CD4-positive, alpha-beta T cell treated with Interleukin-6 at 100 ng/mL for 8 hours (primary cell): ENCODE data around the gene NDST3.
A peak's percentile ranks its signal among the peaks of the same experiment; 100 is the strongest.
"Not testable (repeated sequence)": the region's sequence is repeated elsewhere in the genome, so short reads cannot be mapped to it uniquely, and the experiment has no call there.

ENCODE experiments used
- DNase-seq: peaks from one replicate; pipeline ENCODE4 v3.0.0-alpha.2; 2020; ENCODE audit warnings: mixed read lengths, low spot score

NDST3 gene

DNA sequence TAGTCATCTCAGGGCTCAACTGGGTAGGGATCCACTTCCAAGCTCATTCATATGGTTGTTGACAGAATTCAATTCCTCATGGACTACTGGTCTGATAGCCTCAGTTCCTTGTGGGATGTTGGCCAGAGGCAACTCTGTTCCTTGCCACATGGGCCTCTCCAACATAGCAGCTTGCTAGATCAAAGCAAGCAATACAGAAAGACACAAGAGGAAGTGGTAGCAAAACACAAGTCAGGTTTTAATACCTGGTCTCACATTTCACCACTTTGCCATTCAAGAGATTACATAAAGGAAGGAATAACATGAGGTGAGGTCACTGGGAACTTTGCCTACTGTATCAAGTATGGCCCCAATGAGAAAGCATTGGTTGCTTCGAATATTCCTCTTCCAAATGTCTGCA, 239.4 kb downstream of the NDST3 start:
- no peak for DNase-seq

GRCh38 chr4:118276580-118276979, 242.3 kb downstream of the NDST3 start:
- no peak for DNase-seq

- no peak for DNase-seq
Observed at GRCh38 chr4:118277243-118277642, 243.0 kb downstream of the NDST3 start.

- DNase-seq: peak; percentile 98
Observed at GRCh38 chr4:118278473-118279274, 244.4 kb downstream of the NDST3 start.

DNA sequence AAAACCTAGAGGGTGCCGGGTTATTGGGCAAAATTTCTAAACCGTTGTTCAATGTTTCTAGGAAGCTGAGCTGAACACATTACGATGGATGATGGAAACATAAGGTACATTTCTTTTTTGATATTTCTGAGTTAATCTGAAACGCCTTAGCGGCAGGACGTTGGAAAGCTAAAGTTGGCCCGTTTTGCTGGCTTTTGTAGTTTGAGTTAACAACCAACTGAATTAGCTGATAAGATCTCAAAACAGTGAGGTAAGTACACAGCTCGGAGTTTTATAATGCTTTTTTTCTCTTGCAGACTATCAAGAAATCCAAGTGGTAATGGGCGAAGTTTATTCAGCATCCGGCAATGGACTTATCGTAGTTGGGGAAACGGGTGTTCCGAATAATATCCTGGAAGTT, 245.0 kb downstream of the NDST3 start:
- DNase-seq: no peak

DNA sequence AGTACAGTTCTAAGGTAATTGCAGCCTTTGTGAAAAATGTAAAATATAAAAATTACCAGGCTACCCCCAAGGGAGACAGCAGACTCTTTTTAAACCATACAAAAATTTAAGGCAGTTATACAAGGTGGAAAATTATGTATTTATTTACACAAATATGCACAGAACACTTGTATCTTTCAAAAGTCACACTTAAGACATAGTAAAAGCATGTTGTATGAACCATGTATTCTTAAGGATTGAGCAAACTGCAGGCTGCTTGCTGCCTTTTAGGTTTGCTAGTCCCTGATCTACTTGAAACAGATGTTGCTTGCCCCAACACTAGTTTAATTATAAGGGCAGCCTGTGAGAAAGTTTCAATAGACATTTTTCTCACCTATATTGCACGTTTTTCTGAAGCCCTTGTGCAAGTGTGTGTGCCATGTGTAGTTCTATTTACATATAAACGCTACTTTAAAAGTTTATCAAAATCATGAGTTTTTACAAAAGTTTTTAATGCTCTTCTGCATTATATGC, 245.7 kb downstream of the NDST3 start:
- no peak for DNase-seq

- DNase-seq: peak; percentile 48
Observed at GRCh38 chr4:118280501-118281218, 246.4 kb downstream of the NDST3 start.

- no peak for DNase-seq
Observed at GRCh38 chr4:118281611-118282442, 247.5 kb downstream of the NDST3 start.

DNA sequence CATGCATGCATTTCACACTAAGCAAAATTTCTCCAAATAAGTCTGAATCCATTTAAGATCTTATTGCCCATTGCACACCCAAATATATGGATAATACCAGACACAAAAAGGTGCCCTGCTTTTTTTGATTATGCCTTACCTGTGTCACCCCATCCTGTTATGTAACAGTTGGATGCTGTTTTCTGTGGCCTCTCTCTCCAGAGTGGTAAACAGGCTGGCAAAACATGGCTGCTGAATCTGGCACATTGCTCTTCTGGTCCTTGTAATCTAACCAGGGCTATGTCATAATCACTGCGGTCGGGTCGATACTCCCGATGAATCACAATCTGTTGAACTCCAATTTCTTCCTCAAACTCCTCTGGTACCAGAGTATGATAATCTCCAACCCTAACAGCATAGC, 248.4 kb downstream of the NDST3 start:
- DNase-seq: no peak

- no peak for DNase-seq
Observed at GRCh38 chr4:118284169-118284568, 249.9 kb downstream of the NDST3 start.

DNA sequence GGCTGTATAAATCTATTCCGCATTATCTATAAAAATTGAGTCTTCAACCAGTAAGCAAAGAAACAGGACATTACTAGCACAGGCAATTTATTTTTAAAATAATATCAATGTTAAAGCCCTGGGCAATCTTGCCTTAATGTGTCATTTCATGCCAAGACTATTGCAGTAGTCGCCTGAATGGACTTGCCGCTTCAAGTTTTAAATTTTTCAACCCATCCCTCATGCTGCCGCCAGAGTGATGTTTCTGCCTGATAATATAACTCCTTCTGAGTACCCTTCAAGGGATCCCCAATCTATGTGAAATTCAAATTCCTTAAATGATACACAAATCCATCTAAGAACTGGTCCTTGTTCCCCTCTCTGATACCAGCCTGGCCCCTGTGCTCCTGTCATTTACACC, 251.6 kb downstream of the NDST3 start:
- no peak for DNase-seq

DNA sequence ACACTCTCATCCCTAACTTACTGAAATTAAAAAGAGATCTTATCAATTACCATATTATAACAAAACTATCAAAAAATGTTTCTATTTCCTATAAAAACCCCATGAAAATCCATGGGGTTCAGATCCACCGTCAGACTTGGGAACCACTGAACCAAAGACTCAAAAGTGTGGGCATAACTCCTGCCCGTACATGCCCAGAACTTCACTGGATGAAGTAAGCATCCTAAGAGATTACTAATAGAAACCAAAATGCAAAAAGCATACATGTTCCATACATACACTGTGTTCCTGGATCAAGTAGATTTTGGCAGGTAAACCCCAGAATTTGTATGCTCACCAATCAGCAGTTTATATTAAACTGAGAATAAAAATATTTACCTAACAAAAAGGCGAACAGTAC, 252.4 kb downstream of the NDST3 start:
- no peak for DNase-seq

GRCh38 chr4:118287711-118288451, 253.6 kb downstream of the NDST3 start:
- DNase-seq: no peak

DNA sequence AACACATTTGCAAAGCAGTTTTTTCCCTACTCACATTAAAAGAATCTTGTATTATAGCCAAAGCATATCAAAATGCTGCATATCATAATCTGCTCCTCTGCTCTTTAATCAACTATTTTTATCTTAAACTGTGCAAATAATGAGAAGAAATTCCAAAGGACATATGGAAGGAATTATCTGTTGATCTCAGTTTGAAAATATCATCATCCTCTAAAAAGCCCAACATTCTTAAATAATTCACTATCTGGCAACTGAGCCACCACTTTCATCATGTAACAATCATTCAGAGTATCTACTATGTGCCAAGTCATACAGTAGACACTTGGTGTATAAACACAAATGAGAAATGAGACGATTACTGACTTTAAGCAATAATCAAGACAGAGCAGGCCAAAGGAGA, 255.5 kb downstream of the NDST3 start:
- no peak for DNase-seq

- DNase-seq: no peak
Observed at GRCh38 chr4:118290951-118291350, 256.7 kb downstream of the NDST3 start.

DNA sequence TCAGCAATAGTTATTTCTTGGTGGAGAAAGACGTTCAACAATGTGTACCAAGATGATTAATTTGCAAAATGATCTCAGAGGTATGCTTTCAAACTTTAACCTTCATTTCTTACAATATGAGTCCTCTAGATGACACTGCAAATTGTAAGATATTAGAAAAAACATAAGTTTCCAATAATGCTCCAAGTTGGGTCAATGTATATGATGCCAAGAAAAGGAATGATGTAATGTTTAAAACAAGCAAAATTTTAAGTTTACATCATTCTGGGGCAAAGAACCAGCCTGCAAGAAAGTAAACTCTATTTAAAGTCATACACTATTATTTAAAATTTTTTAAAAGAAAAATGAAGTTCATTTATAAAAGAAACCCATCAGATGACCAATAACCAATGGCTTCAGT, 262.4 kb downstream of the NDST3 start:
- no peak for DNase-seq

- DNase-seq: not testable (repeated sequence)
Observed at GRCh38 chr4:118299619-118300018, 265.3 kb downstream of the NDST3 start.

DNA sequence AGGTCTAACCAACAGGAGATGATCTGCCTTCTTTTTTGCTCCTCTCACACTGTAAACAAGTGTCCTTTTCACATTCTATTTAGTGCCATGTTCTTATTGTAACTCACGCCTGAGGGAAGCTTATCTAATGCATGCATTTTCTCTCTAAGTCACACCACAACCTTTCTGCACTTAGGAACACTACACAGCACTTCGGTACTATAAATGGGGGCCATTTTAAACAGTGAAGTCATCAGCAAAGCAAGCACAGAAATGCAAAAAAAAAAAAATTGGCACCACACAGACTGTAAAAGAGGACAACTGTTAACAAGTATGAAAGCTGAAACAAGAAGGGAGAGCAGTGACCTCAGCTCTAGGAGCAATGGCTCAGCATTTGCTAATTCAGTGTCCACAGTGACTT, 273.4 kb downstream of the NDST3 start:
- no peak for DNase-seq
